ENCODE data around the gene ASB2.

DNA sequence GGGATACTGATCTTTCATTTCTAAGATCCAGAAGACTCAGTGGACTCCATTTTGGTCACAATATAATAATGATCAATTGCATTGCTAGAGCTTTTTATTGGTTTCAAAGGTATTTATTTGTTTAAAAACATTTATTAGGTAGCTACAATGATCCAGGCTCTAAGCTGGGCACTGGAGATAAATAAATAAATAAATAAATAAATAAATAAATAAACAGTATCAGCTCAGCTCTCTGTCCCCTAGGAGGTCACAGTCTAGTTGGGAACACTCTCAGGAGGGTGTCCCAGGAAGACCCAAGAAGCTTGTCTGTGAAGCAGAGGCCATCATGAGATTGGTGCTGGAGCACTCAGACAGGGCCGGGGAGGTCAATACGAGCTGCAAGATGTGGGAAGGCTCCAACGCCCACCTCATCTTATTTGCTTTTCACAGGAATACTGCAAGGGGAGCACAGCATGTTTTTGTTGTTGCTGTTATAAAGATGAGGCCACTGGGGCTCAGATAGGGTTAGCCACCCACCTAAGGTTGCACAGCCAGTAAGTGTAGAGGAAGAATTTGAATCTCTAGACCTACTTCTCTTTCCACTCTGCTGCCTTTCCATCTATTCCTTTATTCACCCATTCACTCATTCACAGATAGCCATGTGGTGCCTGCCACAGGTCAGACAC lies 15.5 kb downstream of the ASB2 start:
- TF ChIP-seq JUN (CRISPR knock-in tag; IDR thresholded peaks at IDR 0.05) (no peak), NCOA2 (CRISPR knock-in tag; IDR thresholded peaks at IDR 0.05) (no peak), SAFB2 (CRISPR knock-in tag; IDR thresholded peaks at IDR 0.05; ENCODE audit: borderline replicate concordance, low read depth) (no peak), SIN3A (IDR thresholded peaks at IDR 0.05; ENCODE audit: borderline replicate concordance, low read depth, low read length) (no peak), PAF1 (CRISPR knock-in tag; IDR thresholded peaks at IDR 0.05) (no peak), SMARCE1 (IDR thresholded peaks at IDR 0.05; ENCODE audit: borderline replicate concordance) (no peak), ZNF17 (CRISPR knock-in tag; IDR thresholded peaks at IDR 0.05) (no peak)
- TF ChIP-seq, protein P1, sequence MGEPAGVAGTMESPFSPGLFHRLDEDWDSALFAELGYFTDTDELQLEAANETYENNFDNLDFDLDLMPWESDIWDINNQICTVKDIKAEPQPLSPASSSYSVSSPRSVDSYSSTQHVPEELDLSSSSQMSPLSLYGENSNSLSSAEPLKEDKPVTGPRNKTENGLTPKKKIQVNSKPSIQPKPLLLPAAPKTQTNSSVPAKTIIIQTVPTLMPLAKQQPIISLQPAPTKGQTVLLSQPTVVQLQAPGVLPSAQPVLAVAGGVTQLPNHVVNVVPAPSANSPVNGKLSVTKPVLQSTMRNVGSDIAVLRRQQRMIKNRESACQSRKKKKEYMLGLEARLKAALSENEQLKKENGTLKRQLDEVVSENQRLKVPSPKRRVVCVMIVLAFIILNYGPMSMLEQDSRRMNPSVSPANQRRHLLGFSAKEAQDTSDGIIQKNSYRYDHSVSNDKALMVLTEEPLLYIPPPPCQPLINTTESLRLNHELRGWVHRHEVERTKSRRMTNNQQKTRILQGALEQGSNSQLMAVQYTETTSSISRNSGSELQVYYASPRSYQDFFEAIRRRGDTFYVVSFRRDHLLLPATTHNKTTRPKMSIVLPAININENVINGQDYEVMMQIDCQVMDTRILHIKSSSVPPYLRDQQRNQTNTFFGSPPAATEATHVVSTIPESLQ (CRISPR knock-in tag; conservative IDR thresholded peaks at IDR 0.05), result no peak
- TF ChIP-seq, protein P2, sequence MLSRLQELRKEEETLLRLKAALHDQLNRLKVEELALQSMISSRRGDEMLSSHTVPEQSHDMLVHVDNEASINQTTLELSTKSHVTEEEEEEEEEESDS (CRISPR knock-in tag; IDR thresholded peaks at IDR 0.05; ENCODE audit: borderline replicate concordance), result no peak
- TF ChIP-seq, protein P3, sequence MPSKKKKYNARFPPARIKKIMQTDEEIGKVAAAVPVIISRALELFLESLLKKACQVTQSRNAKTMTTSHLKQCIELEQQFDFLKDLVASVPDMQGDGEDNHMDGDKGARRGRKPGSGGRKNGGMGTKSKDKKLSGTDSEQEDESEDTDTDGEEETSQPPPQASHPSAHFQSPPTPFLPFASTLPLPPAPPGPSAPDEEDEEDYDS (CRISPR knock-in tag; IDR thresholded peaks at IDR 0.05), result no peak
- TF ChIP-seq, protein P4, sequence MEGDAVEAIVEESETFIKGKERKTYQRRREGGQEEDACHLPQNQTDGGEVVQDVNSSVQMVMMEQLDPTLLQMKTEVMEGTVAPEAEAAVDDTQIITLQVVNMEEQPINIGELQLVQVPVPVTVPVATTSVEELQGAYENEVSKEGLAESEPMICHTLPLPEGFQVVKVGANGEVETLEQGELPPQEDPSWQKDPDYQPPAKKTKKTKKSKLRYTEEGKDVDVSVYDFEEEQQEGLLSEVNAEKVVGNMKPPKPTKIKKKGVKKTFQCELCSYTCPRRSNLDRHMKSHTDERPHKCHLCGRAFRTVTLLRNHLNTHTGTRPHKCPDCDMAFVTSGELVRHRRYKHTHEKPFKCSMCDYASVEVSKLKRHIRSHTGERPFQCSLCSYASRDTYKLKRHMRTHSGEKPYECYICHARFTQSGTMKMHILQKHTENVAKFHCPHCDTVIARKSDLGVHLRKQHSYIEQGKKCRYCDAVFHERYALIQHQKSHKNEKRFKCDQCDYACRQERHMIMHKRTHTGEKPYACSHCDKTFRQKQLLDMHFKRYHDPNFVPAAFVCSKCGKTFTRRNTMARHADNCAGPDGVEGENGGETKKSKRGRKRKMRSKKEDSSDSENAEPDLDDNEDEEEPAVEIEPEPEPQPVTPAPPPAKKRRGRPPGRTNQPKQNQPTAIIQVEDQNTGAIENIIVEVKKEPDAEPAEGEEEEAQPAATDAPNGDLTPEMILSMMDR (CRISPR knock-in tag; IDR thresholded peaks at IDR 0.05), result no peak
